Stimulated activated CD4-positive, alpha-beta T cell treated with anti-CD3 and anti-CD28 coated beads, Interleukin-1b, Interleukin-23, amount 100 ng/mL, for 4 hours (primary cell): ENCODE results near the gene CUBN.
A peak's percentile ranks its signal among the peaks of the same experiment; 100 is the strongest.

ENCODE experiments used
- DNase-seq, 2 donors: peaks; one replicate each; pipeline ENCODE4 v3.0.0-alpha.2; 2020; ENCODE audit warnings: low read depth in 2 of 2

The CUBN gene

DNA sequence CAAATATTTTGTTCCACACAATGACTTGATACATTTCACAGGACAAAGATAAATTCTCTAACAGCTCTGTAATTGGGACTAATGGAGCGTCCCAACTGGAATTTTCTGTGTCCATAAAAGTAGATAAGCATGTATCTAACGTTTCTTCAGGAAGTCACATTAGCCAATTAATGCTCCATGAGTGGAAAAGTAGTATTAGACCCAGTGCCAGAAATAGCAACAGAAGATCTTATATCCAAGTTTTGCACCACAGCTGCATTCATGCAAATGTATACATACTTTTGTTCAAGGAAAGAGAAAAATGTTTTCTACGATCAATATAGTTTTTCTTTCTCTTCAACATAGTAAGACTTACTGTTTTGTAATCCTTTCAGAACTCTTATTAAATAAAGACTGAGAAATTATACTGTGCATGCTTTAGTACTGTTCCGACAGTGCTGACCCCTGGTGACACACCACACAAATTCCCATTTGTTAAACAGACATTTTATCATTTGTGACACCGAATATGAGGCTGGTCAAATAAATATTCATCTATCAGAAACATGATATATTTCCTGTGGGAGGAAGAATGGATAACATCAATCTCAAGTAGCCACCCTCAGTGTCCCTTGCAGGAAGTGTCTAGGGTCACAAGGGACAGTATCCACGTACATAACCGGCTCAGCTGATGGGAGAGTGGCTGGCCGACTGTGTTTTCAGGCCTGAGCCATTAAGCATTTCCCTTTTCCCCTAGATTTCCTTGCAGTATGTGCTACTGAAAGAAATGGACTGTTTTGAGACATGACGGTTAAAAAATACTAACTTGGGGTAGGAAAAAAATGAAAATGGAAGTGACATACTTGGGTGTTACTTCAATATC lies 210.3 kb downstream of the CUBN start:
- no peak for DNase-seq

DNA sequence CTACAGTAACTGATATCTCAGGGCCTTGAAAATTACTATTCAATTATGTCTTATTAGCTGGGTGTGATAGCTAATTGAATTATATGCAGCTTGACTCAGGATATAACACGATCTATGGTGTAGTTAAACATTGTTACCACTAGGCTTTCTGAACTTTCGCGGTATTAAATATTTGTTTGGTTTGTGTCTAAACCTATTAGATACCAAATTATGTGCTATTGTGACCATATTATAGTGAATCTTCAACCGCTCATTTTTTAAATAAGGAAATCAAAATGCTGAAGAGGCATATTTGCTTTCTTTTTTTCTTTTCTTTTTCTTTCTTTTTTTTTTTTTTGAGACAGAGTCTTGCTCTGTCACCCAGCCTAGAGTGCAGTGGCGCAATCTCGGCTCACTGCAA lies 213.1 kb downstream of the CUBN start:
- no peak for DNase-seq

DNA sequence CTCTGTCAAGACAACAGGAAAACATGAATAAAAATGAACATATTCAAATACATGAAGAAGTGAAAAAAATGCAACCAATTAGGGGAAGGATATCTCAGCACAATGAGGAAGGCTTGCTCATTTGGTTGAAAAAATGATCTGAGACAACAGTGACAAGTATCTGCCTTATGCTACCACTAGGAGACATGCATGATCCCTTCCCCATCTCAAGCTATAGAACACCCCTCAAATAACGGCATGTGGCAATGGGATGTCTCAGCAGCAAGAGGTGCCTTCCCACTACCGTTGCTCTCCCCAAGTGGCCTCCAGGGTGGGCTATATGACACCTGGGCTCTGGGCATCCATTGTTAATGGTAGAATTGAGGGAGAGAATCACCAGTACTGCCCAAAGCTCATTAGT lies 214.3 kb downstream of the CUBN start:
- DNase-seq = no peak

DNA sequence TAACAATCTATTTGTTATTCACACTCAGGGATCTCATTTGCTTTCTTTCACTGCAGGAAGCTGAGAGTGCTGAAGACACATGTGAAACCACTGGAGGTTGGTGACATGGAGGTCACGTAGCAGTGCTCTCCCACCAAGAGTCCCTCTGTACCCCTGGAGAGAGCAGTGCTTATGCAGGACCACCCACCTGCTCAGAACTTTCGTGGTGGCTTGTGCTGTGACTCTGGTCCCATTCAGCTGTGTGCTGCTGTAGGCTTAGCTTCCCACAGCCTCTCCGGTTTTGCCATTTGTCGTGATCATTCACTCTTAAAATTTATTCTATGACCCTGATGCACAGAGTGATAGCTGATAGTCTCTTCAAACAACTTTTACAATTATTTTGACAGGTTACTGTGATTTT lies 216.3 kb downstream of the CUBN start:
- DNase-seq = no peak

DNA sequence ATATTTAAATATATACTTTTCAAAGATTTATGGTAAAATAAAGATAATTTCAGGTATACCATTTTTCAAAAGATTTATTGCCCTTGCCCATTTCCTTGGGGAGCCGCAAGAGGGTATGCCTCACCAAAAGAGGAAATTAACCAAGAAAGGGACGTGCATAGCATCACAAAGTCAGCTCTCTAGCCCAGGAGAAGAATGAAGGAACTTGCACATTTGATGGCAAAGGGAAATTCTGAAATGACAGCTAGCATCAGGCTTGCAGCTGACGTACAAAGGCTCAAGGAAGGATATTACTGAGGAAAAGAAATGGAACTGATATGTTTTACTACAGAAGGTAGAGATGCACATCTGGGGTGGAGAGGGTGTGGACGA lies 218.8 kb downstream of the CUBN start:
- DNase-seq = no peak

DNA sequence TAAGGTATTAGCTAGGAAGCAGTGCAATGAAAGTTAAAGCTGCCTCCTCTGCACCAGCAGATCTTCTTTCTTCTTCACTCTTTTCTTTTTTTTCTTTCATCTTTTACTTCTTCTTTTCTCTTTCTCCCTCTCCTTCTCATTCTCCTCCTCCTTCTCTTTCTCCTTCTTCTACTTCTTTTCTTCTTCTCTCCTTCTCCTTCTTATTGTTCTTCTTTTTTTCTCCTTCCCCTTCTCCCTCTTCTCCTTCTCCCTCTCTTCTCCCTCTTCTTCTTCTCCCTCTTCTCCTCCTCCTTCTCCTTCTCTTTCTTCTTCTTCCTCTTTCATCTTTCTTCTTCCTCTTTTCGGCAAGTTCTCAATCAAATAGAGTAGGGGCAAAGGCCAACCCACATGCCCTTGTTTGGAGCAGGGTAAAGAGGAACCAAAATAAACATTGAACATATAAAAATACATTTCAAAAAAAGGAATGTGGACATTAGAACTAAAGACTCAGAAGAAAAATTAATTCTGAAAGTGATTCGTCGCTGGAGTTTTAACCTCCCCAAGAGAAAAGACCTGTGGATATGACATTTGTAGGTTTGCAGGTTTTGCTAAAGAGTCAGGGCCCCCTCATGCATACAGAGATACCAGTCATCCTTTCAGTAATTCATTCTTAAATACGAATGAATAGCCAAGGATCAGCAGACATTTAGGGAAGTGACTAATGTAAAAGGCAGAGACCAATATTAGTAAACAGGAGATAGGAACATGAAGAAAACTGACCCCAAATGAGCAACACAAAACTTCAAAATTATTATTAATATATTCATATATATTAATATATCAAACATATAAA lies 219.4 kb downstream of the CUBN start:
- DNase-seq = no peak

DNA sequence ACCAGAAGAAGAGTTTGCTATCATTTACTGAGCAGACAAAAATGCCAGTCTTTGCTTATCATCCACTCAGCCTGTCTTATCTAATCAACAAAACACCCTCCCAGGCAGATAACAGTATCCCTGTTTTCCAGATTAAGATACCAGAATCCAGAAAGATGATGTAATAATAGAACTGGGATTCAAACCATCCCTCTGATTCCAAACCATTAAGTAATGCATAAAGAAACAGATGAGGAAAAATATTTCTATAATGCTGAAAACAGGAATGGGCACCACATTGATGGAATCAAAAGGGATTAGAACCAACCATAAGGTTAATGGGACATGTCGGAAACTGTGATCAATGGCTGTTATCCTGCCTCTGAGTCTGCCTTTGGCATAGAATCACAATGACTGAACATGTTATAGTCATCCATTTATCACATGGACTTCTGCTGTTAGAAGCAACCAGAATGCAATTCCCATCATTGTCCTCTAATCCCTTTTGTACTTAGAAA lies 220.3 kb downstream of the CUBN start:
- no peak for DNase-seq

DNA sequence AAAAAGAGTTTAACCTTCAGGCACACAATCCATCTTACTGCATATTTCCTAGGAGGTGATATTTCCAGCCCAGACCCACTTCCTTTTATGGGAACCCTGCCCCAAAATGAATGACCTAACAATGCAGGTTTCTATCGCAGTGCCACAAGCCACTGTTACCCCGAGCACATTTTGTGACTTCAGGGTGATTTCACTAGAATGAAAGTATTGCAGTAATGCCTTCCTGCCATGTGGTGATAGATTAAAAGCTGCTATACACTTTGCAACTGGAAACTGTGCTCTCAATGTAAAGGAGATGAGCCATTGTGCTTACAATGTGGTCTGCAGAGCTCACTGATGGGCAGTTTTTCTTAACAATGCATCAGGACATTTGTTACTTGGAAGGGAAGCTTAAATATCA lies 221.9 kb downstream of the CUBN start:
- no peak for DNase-seq

DNA sequence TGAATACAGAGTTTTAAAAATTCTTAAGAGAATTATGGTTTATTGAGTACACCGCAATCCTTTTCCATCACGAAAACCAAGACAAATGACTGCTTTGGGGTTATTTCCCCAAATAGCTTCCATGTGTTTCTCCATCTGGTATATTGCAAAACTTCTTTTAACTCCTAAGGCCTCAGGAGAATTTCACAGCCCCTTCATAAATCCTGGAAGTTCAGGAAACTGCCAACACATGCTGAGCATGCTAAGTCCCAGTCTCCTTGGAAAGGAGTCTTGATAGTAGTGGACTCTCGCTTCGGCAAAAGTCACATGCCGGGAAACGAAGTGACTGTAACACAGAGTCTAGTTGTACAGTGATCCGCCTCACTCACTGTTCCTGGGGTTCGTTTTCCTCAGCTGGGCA lies 224.3 kb downstream of the CUBN start:
- DNase-seq = no peak

DNA sequence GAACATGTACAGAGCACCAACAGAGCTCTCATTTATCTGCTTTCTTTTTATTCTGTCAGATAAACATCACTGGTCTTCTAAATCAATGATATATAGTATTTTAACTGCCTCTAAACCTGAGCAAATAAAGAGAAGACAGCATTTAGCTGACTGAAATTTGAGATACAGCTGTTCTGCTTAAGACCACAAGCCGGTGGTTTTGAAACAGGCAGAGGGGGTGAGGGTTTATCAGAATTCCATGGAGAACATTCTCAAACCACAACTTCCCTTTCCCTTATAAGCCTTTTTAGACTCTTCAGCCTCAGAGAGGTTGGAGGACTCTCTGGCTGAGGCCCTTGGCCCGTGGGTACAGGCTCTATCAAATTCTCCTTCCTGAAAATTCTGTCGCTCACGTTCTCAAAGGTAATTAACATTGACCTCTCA lies 225.0 kb downstream of the CUBN start:
- DNase-seq = no peak

DNA sequence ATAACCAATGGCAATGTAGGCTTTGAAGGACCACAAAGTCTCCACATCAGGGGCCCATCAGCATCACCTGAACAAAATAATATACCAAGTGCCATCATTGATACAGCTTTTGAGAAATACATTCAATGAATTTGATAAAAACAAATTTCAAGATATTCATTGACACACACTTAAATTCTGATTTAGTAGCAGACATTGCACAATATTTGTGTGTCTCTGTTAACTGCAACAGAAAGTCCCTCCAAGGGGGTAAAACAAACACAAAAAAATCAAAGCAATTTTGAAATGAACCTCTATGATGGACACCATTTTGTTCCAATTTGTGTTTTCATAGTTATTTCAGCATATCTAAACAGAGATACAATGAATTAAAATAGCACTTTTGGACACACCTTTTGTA lies 225.6 kb downstream of the CUBN start:
- no peak for DNase-seq

DNA sequence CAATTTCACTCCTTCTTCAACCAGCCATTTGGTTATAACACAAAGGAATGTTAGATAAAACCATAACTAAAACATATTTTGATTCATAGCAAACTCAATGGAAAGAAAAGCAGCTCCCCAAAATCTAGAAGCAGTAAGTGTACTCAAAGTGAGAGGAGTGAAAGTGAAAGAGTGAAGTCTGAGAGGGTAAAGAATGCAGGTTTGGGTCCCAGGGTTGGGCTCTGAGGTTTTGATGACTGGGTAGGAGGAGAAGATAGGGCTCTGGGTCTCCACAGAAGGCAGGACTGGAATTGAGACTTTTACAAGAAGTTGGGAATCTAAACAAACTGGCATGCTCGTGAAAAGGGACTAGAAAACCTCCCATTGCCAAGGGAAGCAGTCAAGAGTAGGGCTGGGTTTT lies 227.0 kb downstream of the CUBN start:
- DNase-seq = no peak

DNA sequence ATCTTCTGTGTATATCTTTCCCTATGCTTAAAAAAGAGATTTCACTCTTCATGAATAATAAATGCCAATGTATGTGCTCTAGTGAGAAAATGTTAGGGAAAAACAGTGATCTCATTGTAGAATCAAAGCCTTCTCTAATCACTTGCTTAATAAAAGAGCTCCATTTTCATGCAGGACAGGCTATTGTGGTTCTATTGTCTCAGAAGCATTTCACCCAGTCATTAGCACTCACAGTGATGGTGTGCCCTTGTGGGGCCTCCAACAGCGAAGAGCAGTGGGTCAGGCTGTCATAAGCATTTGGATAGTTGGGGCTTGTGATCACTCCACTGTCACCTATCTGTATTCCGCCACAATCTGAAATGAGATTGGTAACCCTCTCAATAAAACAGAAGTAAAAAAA lies 228.5 kb downstream of the CUBN start:
- no peak for DNase-seq

DNA sequence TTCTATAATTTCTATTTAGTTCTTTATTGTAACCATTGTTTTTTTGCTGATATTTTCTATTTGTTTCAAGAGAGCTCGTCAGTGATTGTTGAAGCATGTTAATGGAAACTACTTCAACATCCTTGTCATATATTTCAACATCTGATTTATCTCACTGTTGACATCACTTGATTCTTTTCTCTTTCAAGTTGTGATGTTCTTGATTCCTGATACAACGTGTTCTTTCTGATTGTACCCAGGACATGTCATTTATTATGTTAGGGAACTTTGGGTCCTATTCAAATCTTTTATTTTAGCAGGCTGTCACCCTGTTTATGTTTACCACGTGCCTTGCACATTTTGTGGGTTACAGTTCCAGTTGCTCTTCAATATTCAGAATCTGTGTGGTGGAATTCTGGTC lies 232.6 kb downstream of the CUBN start:
- DNase-seq = no peak

DNA sequence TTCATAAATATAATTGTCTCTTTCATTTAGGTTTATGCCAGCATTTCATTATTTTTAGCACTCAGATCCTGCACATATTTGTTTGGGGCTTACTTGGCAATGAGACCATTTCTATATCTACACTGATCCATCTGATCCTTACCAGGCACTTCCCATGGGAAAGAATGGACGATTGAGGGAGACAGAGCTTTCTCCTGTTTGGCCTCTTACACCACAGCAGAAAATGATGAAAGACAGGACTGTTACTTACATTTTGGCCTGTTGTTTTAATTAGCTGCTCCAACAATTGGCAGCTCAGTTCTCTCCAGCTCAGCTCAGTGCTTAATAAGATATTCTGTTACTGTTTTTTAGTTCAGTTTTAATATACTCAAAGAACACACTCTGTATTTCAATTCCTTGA lies 234.8 kb downstream of the CUBN start:
- no peak for DNase-seq

DNA sequence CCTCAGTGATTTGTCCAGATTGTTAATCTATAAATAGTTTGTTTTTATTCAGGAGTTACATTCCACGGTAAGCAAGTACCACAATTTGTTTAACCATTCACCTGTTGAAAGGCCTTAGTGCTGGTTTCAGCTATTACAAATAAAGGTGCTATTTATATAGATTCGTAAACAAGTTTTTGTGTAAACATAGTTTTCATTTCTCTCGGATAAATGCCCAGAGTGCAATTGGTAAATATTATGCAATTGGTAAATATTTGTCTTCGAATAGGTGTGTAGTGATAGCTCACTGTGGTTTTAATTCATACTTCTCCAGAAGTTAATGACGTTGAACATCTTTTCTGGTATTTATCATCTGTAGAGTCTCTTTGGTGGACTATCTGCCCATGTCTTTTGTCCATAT lies 235.9 kb downstream of the CUBN start:
- no peak for DNase-seq

DNA sequence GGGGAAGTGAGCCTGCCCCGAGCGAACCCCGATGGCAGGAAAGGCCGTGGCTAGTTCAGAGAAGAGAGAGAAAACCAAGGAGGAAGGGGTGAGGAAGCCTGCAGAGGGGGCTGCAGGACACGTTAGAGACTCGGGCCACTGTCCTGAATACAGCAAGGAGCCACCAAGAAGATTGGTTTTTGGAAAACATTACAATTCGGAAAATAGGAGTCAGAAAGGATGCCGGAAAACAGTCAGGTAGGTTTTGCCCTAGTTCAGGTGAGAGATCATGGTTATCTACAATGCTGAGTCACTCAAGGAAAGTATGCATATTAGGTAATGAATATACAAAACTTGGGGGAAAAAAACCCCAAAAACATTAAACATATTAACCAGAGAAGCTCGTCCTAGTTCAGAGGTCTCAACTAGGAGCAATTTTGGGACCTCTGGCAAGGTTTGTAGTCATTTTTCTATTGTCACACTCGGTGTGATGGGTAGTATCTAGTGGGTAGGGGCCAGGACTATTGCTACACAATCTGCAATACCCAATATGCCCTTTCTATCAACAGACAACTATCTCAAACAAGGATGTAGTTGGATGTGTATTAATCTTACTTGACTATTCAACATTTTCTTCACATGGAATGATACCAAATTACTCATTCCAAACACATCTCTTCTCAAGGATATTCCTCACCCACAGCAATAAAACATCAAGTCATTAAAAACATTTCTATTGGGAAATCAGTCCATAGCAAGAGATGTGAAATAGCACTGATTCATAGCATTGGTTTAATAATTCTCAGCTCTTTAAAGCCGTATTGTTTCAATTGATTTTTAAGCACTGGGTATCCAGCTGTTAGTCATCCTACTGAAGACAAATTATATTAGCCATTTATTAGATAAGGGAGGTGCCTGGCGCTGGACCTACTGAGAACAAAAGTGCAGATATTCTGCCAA lies 238.0 kb downstream of the CUBN start:
- peak; percentile 34 to 41 for DNase-seq

DNA sequence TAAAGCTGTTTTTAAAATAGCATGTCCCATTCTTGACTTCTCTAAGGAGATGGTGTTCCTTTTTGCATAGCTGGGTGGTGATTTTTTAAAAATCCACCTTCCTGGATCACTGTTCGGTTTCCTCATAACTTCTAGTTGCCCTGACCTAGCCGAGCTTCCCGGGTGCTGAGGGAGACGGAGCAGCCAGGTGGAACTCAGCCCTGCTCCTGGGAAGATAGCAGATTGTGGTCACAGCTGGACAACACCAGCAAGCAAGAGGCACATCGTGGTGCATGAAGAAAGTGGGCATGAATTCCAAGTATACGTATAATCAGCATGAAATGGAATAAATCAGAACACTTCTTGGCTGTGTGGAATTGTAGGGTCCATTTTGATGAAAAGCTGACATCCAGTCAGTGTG lies 238.9 kb downstream of the CUBN start:
- no peak for DNase-seq

DNA sequence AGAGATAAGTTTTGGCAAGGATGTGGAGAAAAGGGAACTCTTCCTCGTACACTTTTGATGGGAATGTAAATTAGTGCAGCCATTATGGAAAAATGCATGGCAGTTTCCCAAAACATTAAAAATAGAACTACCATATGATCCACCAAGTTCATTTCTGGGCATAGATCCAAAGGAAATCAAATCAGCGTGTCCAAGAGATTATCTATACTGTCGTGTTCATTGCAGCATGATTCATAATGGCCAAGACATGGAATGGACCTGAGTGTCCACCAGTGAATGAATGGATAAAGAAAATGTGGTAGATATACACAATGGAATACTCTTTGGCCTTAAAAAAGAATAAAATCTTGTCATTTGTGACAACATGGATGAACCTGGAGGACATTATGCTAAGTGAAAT lies 242.0 kb downstream of the CUBN start:
- DNase-seq = no peak

DNA sequence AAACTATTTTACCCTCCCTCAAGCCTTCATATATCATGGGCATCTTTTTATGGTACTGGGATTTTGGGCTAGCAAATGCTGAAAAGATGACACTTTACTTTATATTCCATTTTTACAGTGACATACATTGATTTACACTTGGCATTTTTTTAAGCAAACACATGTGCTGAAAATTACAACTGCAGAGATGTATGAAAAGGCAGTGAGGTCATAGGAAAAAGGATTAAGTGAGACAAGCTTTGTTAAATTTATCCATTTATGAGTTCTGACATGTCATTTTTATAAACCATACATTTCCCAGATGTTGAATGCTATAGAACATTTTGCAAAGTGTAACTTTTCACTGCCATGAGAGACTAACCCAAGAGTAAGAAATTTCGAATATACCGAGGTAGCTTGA lies 243.6 kb downstream of the CUBN start:
- no peak for DNase-seq

DNA sequence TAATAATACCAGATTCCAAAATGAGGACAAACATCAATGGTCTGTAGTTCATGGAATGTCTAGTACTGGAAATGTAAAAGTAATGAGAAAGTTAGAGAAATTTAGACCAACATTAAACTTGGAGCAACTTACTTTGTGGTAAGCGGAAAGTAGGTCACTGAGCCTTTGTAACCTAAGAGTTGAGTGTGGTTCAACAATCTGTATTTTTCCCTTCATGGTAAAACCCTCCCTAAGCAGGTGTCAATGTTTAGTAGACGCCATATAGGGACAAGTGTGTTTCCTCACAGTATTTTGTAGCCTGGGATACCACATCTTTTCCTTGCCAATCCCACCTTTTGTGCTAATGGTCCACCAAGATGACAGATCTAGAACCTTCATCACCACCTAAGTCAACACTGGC lies 245.1 kb downstream of the CUBN start:
- no peak for DNase-seq

DNA sequence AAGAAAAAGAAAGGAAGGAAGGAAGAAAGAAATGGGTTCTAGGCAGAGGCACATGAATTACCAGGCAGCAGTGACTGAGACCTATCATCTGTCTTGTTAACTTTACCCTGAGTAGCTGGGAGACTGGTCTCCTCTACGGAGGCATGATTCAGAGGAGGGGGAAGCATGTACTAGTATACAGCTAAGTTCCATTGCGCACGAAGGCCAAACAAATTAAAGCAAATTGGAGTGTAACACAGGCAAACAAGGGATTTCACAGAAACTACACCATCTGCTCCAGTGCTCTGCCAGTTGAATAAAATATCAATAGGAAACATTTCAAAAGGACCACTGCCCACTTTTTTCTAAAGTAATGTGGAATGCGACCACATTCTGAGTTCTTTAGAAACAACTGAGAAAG lies 246.5 kb downstream of the CUBN start:
- DNase-seq = no peak
